Astrocyte (in vitro differentiated cells and primary cell): ENCODE measurements around the gene FOXB1. TPM values are rescaled to one million over a fixed set of nuclear protein-coding genes. Genes with fewer than 3 reads are reported as not detected.

Source experiments
- DNase-seq: peaks from one replicate; pipeline ENCODE4 v3.0.0-alpha.2; 2010; ENCODE audit warnings: low read depth
- FAIRE-seq: peaks from 2 replicates; lab custom pipeline; 2011; peaks lifted over from hg19 to GRCh38; lab: Jason Lieb, UNC
- H2AFZ ChIP-seq: 2 replicates; pipeline ENCODE4 v1.6.0; 2012; ENCODE audit warnings: low read depth, low read length, inconsistent platforms
- H3K27ac ChIP-seq: 2 replicates; pipeline ENCODE4 v1.5.1; 2011; ENCODE audit warnings: low read depth, low read length, inconsistent platforms
- H3K27me3 ChIP-seq: 2 replicates; pipeline ENCODE4 v1.6.0; 2011; ENCODE audit warnings: low read length, inconsistent platforms; ENCODE audit not compliant: insufficient read depth
- H3K36me3 ChIP-seq: 2 replicates; pipeline ENCODE4 v1.5.1; 2011; ENCODE audit warnings: low read length, inconsistent platforms; ENCODE audit not compliant: insufficient read depth
- H3K4me1 ChIP-seq: 2 replicates; pipeline ENCODE4 v1.5.1; 2011; ENCODE audit warnings: low read length, inconsistent platforms; ENCODE audit not compliant: insufficient read depth
- H3K4me2 ChIP-seq: 2 replicates; pipeline ENCODE4 v1.6.0; 2012; ENCODE audit warnings: low read length, inconsistent platforms
- H3K4me3 ChIP-seq: 2 replicates; pipeline ENCODE4 v1.5.1; 2011; ENCODE audit warnings: low read depth, mild to moderate bottlenecking, low read length, inconsistent platforms; ENCODE audit not compliant: insufficient read depth
- H3K79me2 ChIP-seq: 2 replicates; pipeline ENCODE4 v1.6.0; 2012; ENCODE audit warnings: mild to moderate bottlenecking, low read length, inconsistent platforms; ENCODE audit not compliant: insufficient read depth
- H3K9ac ChIP-seq: 2 replicates; pipeline ENCODE4 v1.6.0; 2012; ENCODE audit warnings: mild to moderate bottlenecking, low read length, inconsistent platforms
- H3K9me3 ChIP-seq: 2 replicates; pipeline ENCODE4 v1.5.1; 2012; ENCODE audit warnings: low read depth, mild to moderate bottlenecking, low read length, inconsistent platforms; ENCODE audit not compliant: insufficient read depth
- H4K20me1 ChIP-seq: 2 replicates; pipeline ENCODE4 v1.6.0; 2012; ENCODE audit warnings: low read length, inconsistent platforms; ENCODE audit not compliant: insufficient read depth
- H3K27ac Mint-ChIP-seq: one replicate; pipeline ENCODE4 v1.8.0; 2021; ENCODE audit warnings: mild to moderate bottlenecking, mixed read lengths; ENCODE audit not compliant: unreplicated experiment
- H3K27me3 Mint-ChIP-seq: one replicate; pipeline ENCODE4 v1.8.0; 2021; ENCODE audit warnings: low read depth, mixed read lengths; ENCODE audit not compliant: unreplicated experiment
- H3K36me3 Mint-ChIP-seq: one replicate; pipeline ENCODE4 v1.8.0; 2021; ENCODE audit warnings: low read depth, mixed read lengths; ENCODE audit not compliant: unreplicated experiment
- H3K4me1 Mint-ChIP-seq: one replicate; pipeline ENCODE4 v1.8.0; 2021; ENCODE audit warnings: low read depth, mixed read lengths; ENCODE audit not compliant: unreplicated experiment
- H3K4me3 Mint-ChIP-seq: one replicate; pipeline ENCODE4 v1.8.0; 2021; ENCODE audit warnings: mild to moderate bottlenecking, moderate library complexity, mixed read lengths; ENCODE audit not compliant: unreplicated experiment
- H3K9me3 Mint-ChIP-seq: one replicate; pipeline ENCODE4 v1.8.0; 2021; ENCODE audit warnings: mild to moderate bottlenecking, mixed read lengths; ENCODE audit not compliant: unreplicated experiment
- EZH2 ChIP-seq: IDR thresholded peaks from 2 replicates; pipeline ENCODE4 v1.6.1; 2012; ENCODE audit warnings: mild to moderate bottlenecking, low read length, inconsistent platforms; ENCODE audit not compliant: insufficient read depth
- total RNA-seq: library from RNA; stranded (reverse); gene quantifications from 2 replicates; pipeline ENCODE4 v1.2.1, GENCODE V29; 2021
- TF ChIP-seq, protein P1 (sequence below): IDR thresholded peaks from 2 replicates; pipeline ENCODE4 v1.5.1; 2011; ENCODE audit warnings: low read depth, mild to moderate bottlenecking, inconsistent platforms, low read length, moderate library complexity; ENCODE audit not compliant: insufficient read depth

The FOXB1 gene
- total RNA-seq, 1 donor from 2014 or later, result 1.3 TPM

GRCh38 chr15:59998305-59998949 lies 5.7 kb upstream of the FOXB1 start:
- H3K9me3 ChIP-seq, result no peaks in the 10 kb centered on the region
- no peaks in the 10 kb centered on the region for H3K36me3 Mint-ChIP-seq
- no peak overlapping the region for H3K9ac ChIP-seq
- peaks cover 4% of the 10 kb centered on the region for H4K20me1 ChIP-seq
- H3K4me3 Mint-ChIP-seq, result no peak overlapping the region
- peaks cover 10% of the 10 kb centered on the region for H3K9me3 Mint-ChIP-seq
- TF ChIP-seq EZH2, result no peak
- TF ChIP-seq, protein P1, sequence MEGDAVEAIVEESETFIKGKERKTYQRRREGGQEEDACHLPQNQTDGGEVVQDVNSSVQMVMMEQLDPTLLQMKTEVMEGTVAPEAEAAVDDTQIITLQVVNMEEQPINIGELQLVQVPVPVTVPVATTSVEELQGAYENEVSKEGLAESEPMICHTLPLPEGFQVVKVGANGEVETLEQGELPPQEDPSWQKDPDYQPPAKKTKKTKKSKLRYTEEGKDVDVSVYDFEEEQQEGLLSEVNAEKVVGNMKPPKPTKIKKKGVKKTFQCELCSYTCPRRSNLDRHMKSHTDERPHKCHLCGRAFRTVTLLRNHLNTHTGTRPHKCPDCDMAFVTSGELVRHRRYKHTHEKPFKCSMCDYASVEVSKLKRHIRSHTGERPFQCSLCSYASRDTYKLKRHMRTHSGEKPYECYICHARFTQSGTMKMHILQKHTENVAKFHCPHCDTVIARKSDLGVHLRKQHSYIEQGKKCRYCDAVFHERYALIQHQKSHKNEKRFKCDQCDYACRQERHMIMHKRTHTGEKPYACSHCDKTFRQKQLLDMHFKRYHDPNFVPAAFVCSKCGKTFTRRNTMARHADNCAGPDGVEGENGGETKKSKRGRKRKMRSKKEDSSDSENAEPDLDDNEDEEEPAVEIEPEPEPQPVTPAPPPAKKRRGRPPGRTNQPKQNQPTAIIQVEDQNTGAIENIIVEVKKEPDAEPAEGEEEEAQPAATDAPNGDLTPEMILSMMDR, result no peak
- FAIRE-seq (no peak), DNase-seq (no peak)
- peaks cover 97% of the 10 kb centered on the region for H3K27me3 ChIP-seq
- no peak overlapping the region for H3K4me2 ChIP-seq
- H3K79me2 ChIP-seq, result no peaks in the 10 kb centered on the region
- H3K27me3 Mint-ChIP-seq, result peaks cover 88% of the 10 kb centered on the region
- no peak overlapping the region for H3K27ac Mint-ChIP-seq
- no peaks in the 10 kb centered on the region for H3K36me3 ChIP-seq
- H3K4me1 ChIP-seq, result peaks cover 4% of the 10 kb centered on the region
- peaks cover 17% of the 10 kb centered on the region for H3K4me1 Mint-ChIP-seq
- H3K27ac ChIP-seq, result no peak overlapping the region
- no peak overlapping the region for H3K4me3 ChIP-seq
- no peak overlapping the region for H2AFZ ChIP-seq

DNA sequence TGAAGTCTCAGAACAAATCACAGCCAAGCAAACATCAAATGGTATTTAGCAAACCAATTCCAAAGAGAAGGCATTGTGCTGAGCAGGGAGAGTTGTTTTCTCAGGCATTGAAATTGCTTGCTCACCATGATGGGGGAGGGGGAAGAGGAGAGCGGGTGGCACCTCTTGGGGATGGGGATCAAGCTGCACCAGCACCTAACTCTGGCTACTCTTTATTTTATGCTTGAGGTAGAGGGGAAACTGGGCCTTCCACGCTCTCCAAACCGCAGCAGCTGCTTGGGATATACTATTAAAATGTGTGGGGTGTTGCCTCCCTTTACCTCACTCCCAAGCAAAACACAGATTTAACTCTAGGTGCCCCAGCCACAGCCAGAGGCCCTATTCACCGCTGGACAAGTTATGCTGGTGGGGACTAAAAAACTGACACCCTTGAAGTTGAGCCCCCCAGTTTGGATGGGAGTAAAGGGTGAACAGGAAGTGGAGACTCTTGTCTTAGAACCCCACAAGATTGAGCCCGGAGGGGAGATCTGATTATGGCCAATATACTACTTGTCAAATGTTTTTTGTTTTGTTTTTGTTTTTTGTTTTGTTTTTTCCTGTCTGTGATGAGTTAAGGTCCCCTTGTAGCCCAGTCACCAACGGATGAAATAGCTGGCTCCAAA lies 5.0 kb upstream of the FOXB1 start:
- H4K20me1 ChIP-seq, result peaks cover 4% of the 10 kb centered on the region
- DNase-seq, result no peak
- no peaks in the 10 kb centered on the region for H3K9me3 ChIP-seq
- H3K27ac ChIP-seq, result no peak overlapping the region
- peak overlapping the region; percentile 67 for H3K27ac Mint-ChIP-seq
- H3K36me3 ChIP-seq, result no peaks in the 10 kb centered on the region
- no peak overlapping the region for H3K4me3 Mint-ChIP-seq
- H3K27me3 ChIP-seq, result peaks cover 97% of the 10 kb centered on the region
- no peak overlapping the region for H3K9ac ChIP-seq
- H3K79me2 ChIP-seq, result no peaks in the 10 kb centered on the region
- peaks cover 16% of the 10 kb centered on the region for H3K4me1 Mint-ChIP-seq
- TF ChIP-seq EZH2, result no peak
- TF ChIP-seq, protein P1, result no peak
- no peak overlapping the region for H3K4me3 ChIP-seq
- peaks cover 4% of the 10 kb centered on the region for H3K4me1 ChIP-seq
- no peaks in the 10 kb centered on the region for H3K36me3 Mint-ChIP-seq
- H2AFZ ChIP-seq, result no peak overlapping the region
- no peak overlapping the region for H3K4me2 ChIP-seq
- peaks cover 10% of the 10 kb centered on the region for H3K9me3 Mint-ChIP-seq
- no peak for FAIRE-seq
- H3K27me3 Mint-ChIP-seq, result peaks cover 87% of the 10 kb centered on the region
